CD4-positive, alpha-beta T cell treated with Interleukin-15 for 4 hours (primary cell): ENCODE results near the gene ASB18.

Source experiments
- DNase-seq: peaks from one replicate; pipeline ENCODE4 v3.0.0-alpha.2; 2020; ENCODE audit warnings: low spot score

Gene ASB18

GRCh38 chr2:236208019-236208926 is 55.9 kb downstream of the ASB18 start:
- no peak for DNase-seq

GRCh38 chr2:236207472-236207871 is 56.7 kb downstream of the ASB18 start:
- DNase-seq = no peak

GRCh38 chr2:236205867-236206645 is 58.1 kb downstream of the ASB18 start:
- no peak for DNase-seq

DNA sequence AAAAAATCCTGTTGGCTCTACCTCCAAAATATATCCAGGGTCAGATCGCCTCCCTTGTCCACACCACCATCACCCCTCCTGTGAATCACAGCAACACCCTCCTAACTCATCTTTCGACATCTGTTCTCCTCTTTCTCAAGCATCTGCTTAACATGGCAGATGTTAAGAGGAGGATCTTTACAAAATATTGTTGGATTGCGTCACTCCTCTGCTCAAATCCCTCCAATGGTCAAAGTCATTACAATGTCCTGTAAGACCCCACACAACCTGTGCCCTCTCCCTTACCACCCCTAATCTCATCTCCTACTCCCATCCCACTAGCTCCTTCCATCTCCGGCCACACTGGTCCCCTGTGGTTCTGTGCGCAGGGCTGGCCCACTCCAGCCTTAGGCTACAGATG is 59.3 kb downstream of the ASB18 start:
- no peak for DNase-seq

GRCh38 chr2:236200378-236200777 is 63.8 kb downstream of the ASB18 start:
- DNase-seq = no peak

DNA sequence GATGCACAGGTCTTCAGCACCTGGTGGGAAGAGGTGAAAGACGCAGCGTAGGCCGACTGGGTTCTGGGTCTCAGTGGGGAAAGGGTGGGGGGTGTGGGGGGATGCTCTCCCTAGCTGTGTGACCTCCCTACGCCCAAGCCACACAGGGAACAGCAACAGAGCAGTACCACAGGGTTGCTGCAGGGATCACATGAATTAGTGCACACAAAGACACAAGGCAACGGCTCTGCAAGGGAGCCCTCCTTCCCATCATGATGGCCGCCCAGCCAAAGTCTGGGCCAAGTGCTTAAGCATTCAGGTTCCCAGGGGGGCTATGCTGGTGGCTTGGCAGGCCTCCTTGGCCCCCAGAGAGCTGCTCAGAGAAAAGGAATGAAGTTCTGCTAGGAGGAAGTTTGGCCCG is 67.8 kb downstream of the ASB18 start:
- no peak for DNase-seq

GRCh38 chr2:236195726-236196125 is 68.5 kb downstream of the ASB18 start:
- DNase-seq = no peak

DNA sequence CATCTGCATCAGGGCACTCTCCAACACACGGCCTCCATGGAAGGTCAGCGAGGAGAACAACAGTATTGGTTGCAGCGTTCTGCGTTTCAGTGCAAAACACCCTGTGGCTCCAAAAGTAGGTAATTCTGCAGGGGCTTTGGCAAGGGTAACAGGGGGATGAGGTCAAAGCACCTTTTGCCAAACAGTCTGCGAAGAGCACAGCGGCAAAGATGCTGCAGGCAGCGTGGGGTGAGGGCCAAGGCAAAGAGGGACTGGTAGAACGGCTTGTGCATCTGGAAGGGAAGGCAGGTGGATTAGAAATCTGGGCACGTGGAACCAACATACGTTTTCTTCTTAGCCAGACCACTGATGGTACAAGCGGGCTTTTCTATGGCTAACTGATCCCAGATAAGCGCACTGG is 69.4 kb downstream of the ASB18 start:
- no peak for DNase-seq

GRCh38 chr2:236193026-236193425 is 71.2 kb downstream of the ASB18 start:
- DNase-seq = no peak

DNA sequence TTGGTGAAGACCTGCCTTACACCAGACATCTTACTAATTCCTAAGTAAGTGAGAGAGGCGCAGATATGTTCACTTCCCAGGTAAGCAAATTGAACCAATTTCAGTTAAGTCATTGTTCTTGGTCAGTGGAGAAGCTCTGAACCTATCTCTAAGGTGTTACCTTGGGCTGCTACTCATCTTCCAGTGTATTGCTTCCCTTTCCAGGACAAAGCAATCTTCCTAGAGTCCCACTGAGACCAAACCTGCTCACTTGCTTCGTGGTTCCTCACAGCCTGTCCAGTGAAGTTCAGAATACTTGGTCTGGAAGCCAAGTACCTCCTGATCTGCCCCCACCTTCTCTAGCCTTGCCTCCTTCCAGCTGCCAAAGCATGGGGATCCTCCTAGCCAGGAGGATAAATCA is 73.5 kb downstream of the ASB18 start:
- no peak for DNase-seq

DNA sequence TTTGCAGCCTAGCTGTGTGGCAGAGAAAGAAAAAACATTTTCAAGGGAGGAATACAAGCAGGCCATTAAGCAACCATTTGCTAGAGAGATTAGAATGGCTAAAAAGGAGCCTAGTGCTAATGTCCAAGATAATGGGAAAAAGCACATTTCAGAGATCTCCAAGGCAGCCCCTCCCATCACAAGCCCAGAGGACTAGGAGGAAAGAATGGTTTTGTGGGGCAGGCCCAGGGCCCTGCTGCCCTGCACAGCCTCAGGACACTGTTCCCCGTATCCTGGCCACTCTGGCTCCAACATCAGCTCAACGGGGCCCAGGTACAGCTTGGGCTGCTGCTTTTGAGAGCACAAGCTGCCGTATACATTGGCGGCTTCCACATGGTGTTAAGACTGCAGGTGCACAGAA is 79.5 kb downstream of the ASB18 start:
- DNase-seq = no peak

- peak; percentile 12 for DNase-seq
Observed at GRCh38 chr2:236180831-236181453, 83.3 kb downstream of the ASB18 start.

DNA sequence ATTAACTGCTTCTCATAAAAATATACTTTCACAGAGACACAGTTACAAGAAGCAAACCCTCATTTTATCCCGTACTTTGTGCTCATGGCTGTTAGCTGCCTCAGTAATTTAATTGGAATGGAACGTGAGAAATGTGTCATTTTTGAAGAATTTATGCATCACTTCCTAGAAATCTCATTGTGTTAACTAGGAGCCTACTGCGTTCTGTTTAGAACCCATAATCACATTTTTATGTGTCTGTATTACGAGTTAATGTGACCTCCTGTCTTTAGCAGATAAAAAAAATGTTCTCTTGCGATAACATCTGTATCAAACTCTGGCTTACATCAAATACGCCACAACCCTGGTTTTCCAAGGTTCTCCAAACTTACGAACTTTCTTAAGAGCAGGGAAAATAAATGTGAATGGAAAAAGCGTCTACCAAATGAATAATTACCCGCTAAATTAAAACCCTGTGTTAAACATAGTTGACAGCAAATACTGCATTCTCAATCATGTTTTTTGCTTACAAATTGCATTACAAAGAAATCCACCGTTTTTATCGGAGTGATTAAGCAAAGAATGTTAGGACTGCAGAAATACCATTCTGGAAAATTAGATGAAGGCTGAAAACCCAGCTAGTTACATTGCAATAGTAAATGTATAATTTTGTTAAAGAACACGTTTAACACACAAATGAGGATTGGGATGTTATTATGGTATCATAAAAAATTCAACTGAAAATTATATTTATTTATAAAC is 84.0 kb downstream of the ASB18 start:
- no peak for DNase-seq

DNA sequence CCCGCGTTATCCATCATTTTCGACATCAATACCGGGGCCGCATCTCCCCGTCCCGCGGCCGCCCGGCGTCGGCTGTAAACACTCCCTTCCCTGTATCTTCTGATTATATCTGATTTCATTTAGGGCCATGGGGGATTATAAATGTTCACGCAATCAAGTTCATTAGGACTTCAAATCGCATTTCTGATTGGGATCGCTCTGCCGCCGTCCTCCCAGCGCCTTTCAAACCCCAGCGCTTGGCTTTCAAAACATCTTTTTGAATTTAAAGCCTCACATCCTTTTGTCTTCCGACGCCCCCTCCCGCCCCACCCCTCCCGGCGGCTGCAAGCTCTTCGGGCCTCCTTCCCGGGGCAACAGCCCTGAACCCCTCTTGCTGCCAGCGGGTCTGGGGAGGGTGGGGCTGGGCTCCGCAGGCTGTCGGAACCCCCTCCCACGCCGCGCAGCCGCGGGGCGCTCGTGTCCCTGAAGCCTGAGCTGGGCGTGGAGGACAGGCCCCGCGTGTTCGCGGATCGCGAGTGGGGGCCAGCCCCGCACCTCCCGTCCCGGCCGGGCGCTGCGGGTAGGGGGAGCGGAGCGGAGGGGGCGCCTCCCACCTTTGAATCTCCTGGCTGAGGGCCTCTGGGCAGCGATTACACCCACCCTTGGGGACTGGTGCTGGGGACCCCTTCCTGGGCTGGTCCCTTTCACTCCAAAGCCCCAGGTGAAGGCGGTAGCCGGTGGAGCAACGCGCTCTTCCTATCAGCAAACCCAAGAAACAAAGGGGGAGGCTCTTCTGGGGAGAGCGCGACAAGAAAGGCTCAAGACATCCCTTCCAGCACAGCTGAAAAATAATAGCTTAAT is 84.8 kb downstream of the ASB18 start:
- DNase-seq = no peak

DNA sequence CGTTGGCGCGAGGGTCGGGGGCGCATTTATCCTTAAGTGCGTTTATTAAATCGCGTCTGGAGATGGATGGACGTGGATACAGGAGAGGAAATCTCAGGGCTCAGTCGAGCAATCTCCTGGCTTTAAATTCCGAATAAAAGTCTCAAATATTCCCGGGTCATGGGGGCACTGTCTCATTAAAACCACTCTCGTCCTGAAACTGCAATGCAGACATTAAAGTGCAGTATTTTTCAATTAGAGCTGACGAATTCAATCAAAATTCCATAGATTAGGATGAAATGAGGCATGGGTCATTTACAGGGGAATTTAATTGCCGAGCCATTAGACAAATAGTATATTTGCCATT is 85.3 kb downstream of the ASB18 start:
- no peak for DNase-seq

GRCh38 chr2:236177967-236178889 is 86.0 kb downstream of the ASB18 start:
- no peak for DNase-seq

GRCh38 chr2:236177604-236177966 is 86.6 kb downstream of the ASB18 start:
- DNase-seq = no peak

DNA sequence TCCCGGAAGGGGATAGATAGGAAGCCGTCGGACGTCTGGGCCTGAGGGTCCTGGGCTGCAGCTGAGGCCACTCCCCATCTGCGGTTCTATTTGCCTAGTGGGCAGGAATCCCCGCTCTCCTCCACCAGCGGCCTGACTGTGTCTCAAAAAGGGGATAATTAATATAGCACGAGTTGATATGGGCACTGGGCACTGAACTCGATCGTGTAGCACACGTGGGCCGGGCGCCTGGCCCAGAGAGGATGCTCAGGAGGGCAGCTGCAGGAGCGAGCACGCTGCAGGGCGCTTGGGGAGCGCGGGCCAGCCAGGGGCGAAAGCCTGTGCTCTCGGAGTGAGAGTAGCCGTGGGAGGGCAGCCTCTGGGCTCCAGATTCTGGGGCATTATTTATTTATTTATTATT is 87.3 kb downstream of the ASB18 start:
- DNase-seq = no peak

GRCh38 chr2:236176417-236176816 is 87.8 kb downstream of the ASB18 start:
- DNase-seq = no peak

- no peak for DNase-seq
Observed at GRCh38 chr2:236175548-236176150, 88.6 kb downstream of the ASB18 start.
